BLaER1 treated with 17β-estradiol and CSF1 and Interleukin-3, amounts not matched to agents 10 nM and 100 nM (cell line): ENCODE results near the gene MTX1.
"Not testable (repeated sequence)": the region's sequence is repeated elsewhere in the genome, so short reads cannot be mapped to it uniquely, and the experiment has no call there.

ENCODE experiments used
- H3K27ac ChIP-seq, 11 experiments: shearing (Covaris generic); formaldehyde crosslinking; 2 replicates each; pipeline ENCODE4 v1.8.1; 2022
- H3K27me3 ChIP-seq, 11 experiments: shearing (Covaris generic); formaldehyde crosslinking; 2 replicates each; pipeline ENCODE4 v1.8.1; 2022
- H3K36me3 ChIP-seq, 11 experiments: shearing (Covaris generic); formaldehyde crosslinking; 2 replicates each; pipeline ENCODE4 v1.8.1; 2022
- H3K4me1 ChIP-seq, 10 experiments: shearing (Covaris generic); formaldehyde crosslinking; 2 replicates each; pipeline ENCODE4 v1.8.1; 2022
- H3K4me2 ChIP-seq, 11 experiments: shearing (Covaris generic); formaldehyde crosslinking; 2 replicates each; pipeline ENCODE4 v1.8.1; 2022
- H3K4me3 ChIP-seq, 10 experiments: shearing (Covaris generic); formaldehyde crosslinking; 2 replicates each; pipeline ENCODE4 v1.8.1; 2022
- H3K9ac ChIP-seq, 11 experiments: shearing (Covaris generic); formaldehyde crosslinking; 2 replicates each; pipeline ENCODE4 v1.8.1; 2022
- H3K9me3 ChIP-seq, 11 experiments: shearing (Covaris generic); formaldehyde crosslinking; replicated peaks in 1 of 11; 2 replicates each; pipeline ENCODE4 v1.8.1; 2022
- H4K20me1 ChIP-seq, 11 experiments: shearing (Covaris generic); formaldehyde crosslinking; 2 replicates each; pipeline ENCODE4 v1.8.1; 2022
- Cebpa-rat ChIP-seq, 11 experiments: shearing (Covaris generic); IDR thresholded peaks; 2 replicates each; pipeline ENCODE4 v1.8.1; 2022

The MTX1 gene

DNA sequence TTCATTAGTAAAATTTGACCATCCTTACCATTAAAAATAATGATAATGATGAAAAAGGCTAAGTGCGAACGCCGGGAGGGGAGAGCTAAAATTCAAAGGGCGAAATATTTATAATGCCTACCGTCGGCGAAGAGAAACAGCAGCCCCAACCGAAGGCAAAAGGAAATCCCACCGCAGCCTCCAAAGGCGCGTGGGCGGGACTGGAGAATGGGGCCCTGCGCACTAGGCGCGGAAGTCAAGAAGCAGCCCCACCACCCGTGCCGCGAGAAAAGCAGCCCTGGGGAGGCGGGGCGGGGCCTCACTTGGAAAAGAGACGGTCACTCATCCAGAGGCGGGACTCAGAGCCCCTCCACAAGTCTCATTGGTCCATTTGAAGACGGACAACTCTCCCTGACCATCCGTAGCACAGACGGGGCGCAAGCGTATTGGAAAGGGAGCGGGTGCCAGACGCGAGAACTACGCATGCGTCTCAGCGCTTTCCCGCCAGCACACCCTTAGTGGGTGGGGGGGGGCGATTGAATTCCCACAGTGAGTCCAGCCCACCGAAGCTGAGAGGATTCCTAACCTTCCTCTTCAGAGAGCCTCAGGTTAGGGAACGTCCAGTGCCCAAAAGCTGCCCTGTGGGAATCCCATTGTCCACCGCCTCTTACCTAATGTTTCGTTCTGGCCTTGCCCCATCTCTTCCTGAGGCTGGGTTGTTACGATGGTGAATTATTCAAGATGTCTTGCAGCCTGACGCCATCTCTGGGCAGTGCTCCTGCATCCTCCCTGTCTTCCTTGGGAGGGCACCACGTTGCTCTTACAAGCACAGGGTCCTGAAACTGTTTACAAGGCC lies 19.0 kb downstream of the MTX1 start:
- no peaks in the 10 kb centered on the region for H3K27me3 ChIP-seq
- H4K20me1 ChIP-seq = no peaks in the 10 kb centered on the region
- H3K36me3 ChIP-seq = no peaks in the 10 kb centered on the region; a peak in 1 of 22 replicates
- peak overlapping the region; percentile 82 to 96 (median 89) for H3K4me2 ChIP-seq
- H3K4me3 ChIP-seq = peak overlapping the region; percentile 60 to 80 (median 75)
- no peaks in the 10 kb centered on the region for H3K9me3 ChIP-seq
- peaks cover 44 to 51% (median 49%) of the 10 kb centered on the region in 10 experiments for H3K4me1 ChIP-seq
- TF ChIP-seq Cebpa-rat (IDR thresholded peaks at IDR 0.05) = no peak
- peak overlapping the region; percentile 54 to 97 (median 93); a peak in 21 of 22 replicates for H3K27ac ChIP-seq
- H3K9ac ChIP-seq = peak overlapping the region; percentile 77 to 94 (median 91)

DNA sequence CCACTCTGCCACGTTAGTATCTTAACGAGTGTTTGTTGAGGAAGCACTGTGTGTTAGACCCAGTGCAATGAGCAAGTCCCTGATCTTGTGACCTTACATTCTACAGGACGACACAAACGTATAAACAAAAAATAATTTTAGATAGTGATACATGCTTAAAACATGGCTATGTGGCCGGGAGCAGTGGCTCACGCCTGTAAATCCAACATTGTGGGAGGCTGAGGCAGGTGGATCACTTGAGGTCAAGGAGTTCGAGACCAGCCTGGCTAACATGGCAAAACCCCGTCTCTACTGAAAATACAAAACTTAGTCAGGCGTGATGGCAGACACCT lies 19.6 kb downstream of the MTX1 start:
- peak overlapping the region; percentile 22 to 80 (median 68) for H3K4me3 ChIP-seq

DNA sequence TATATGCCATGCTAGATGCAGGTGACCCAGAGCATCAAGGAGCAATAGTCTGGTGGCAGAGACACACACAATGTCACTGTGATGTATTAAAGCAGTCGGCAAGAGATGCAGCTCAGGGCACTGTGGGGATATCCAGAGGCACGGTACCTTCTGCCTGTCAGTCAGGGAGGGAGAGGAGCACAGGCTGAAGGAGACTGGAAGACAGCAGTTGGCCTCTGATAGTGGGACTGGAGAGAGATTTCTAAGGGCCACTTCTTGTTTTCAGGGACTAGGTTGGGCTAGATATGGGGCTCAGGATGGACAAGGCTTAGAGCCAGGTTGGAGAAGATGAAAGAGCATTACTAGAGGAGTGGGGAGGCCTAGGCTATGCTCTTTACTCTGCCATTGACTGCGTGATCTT lies 22.8 kb downstream of the MTX1 start:
- H3K4me2 ChIP-seq, H3K36me3 ChIP-seq, H3K27ac ChIP-seq, H3K27me3 ChIP-seq, H3K4me3 ChIP-seq, H4K20me1 ChIP-seq, H3K9ac ChIP-seq, H3K9me3 ChIP-seq: not testable (repeated sequence)
- peaks cover 11 to 22% (median 17%) of the 10 kb centered on the region in 10 experiments for H3K4me1 ChIP-seq

More for the DNA sequence above, 19.6 kb downstream of the MTX1 start:
- no peak for TF ChIP-seq Cebpa-rat (IDR thresholded peaks at IDR 0.05)
- Histone ChIP-seq H3K4me2 (peak overlapping the region; percentile 73 to 93 (median 83)), H3K9ac (peak overlapping the region; percentile 58 to 94 (median 91)), H3K27me3 (no peaks in the 10 kb centered on the region), H3K27ac (peak overlapping the region; percentile 48 to 97 (median 92); a peak in 21 of 22 replicates), H3K36me3 (no peaks in the 10 kb centered on the region; a peak in 1 of 22 replicates), H4K20me1 (no peaks in the 10 kb centered on the region), H3K4me1 (peaks cover 39 to 45% (median 43%) of the 10 kb centered on the region in 10 experiments), H3K9me3 (no peaks in the 10 kb centered on the region)

DNA sequence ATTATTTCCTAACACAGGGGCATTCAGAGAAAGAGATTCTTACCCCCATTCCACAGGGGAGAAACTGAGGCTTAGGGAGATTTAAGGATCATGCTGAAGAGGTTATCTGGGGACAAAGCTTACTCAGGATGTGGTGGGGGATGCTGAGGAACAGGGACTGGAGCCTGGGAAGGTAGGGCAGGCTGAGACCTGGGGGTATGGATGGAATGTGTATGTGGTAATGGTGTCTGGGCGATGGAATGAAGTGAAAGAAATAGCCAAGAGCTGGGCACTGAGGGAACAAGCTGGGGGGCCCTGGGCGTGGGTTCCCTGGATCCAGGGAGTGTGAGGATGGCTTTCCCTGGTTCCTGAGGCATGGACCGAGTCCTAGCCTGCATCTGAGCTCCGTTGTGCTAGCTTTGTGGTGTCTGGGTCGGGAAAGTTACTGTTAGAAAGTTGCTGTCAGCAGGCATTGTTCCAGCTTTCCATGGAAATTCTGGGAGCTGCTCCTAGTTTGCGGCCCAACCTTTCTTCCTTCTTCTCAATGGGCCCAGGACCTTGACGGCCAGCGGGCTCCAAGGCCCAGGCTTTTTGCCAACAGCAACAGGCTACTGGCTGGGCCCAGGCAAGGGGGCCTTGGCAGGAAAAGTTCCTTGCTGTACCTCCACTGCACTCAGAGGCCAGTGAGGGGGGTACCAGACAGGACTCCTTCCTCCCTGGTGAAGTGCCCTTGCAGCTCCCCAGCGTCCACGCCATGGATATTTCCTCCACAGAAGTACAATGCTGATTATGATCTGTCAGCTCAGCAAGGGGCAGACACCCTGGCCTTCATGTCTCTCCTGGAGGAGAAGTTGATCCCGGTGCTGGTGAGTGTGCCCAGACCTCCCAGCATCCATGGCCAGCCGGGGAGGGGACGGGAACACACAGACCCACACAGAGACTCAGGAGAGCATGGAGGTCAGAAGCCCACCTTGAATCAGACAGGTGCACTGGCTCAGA lies 23.8 kb downstream of the MTX1 start:
- Histone ChIP-seq H3K36me3 (peaks cover 11 to 20% (median 18%) of the 10 kb centered on the region in 11 experiments; a peak in 21 of 22 replicates), H3K4me1 (peaks cover 8 to 30% (median 24%) of the 10 kb centered on the region in 10 experiments)
- H3K9me3 ChIP-seq, H4K20me1 ChIP-seq, H3K9ac ChIP-seq, H3K4me2 ChIP-seq, H3K27me3 ChIP-seq, H3K27ac ChIP-seq, H3K4me3 ChIP-seq: not testable (repeated sequence)

DNA sequence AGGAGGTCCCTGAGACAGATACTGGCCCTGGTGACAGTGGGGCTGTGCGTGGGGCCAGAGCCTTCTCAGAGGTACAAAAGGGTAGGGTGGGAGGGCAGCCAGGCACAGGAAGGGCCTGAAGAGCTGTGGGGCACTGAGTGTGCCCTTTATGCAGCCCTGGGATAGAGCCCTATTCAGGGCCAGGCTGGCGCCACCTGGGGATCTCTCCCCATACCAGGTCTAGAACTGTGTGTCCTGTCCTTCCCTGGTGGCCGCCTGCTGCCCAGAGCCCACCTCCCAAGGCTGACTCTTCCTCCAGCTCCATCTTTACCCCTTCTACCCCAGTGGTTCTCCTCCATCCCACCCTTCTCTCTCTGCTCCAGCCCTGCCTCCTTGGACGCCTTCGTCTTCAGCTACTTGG lies 25.0 kb downstream of the MTX1 start:
- peaks cover 16 to 31% (median 26%) of the 10 kb centered on the region in 11 experiments; a peak in 21 of 22 replicates for H3K36me3 ChIP-seq
- H3K27me3 ChIP-seq, H3K27ac ChIP-seq, H3K4me2 ChIP-seq, H4K20me1 ChIP-seq, H3K9me3 ChIP-seq, H3K9ac ChIP-seq, H3K4me3 ChIP-seq: not testable (repeated sequence)
- peaks cover 0 to 30% (median 18%) of the 10 kb centered on the region in 10 experiments; a peak in 16 of 20 replicates for H3K4me1 ChIP-seq

DNA sequence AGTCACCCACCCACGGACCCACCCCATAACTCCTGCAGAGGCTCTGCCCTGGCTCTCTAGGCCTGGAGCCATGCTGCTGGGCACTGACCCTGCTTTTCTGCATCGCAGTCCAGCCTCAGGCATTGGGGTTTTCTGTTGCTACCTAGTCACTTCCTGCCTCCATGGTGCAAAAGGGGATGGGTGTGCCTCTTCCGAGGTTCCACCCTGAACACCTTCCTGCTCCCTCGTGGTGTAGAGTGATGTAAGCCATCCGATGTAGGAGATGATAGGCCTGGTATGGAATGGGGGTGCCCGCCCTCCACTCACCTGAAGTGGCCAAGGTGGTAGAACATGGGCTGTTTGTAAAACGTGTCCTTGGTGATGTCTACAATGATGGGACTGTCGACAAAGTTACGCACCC lies 26.9 kb downstream of the MTX1 start:
- H3K27me3 ChIP-seq = not testable (repeated sequence)

DNA sequence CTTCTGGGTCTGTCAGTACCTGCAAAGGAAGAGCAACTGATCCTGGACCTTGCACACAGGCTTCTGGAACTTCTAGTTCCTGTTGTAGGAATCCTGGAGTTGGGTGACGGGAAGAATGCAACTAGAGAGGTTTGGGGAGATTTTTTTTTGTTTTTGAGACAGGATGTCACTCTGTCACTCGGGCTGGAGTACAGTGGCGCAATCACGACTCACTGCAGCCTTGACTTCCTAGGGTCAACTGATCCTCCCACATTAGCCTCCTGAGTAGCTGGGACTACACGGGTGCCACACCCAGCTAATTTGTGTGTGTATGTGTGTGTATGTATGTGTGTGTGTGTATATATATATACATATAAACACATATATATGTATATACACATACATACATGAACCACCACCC lies 28.0 kb downstream of the MTX1 start:
- Histone ChIP-seq H3K27ac (peak overlapping the region in 6 of 11 experiments; percentile 4 to 77 (median 58); a peak in 10 of 22 replicates), H3K4me3 (peak overlapping the region in 2 of 10 experiments; percentile 29 to 46; a peak in 4 of 20 replicates), H3K4me1 (peaks cover 11 to 49% (median 31%) of the 10 kb centered on the region in 10 experiments), H3K9me3 (no peaks in the 10 kb centered on the region), H3K27me3 (no peaks in the 10 kb centered on the region), H3K36me3 (peaks cover 24 to 44% (median 39%) of the 10 kb centered on the region in 11 experiments; a peak in 21 of 22 replicates), H3K4me2 (peak overlapping the region in 7 of 11 experiments; percentile 42 to 87 (median 53); a peak in 13 of 22 replicates), H3K9ac (peak overlapping the region in 7 of 11 experiments; percentile 4 to 62 (median 48); a peak in 7 of 22 replicates), H4K20me1 (no peaks in the 10 kb centered on the region)
- TF ChIP-seq Cebpa-rat (IDR thresholded peaks at IDR 0.05) = peak in 2 of 11 experiments; percentile 26 to 41; a peak in 2 of 22 replicates

More for the DNA sequence above, 26.9 kb downstream of the MTX1 start:
- peak overlapping the region in 3 of 11 experiments; percentile 65 to 77 (median 71); a peak in 4 of 22 replicates for H3K27ac ChIP-seq
- not testable (repeated sequence) for H4K20me1 ChIP-seq, H3K9me3 ChIP-seq, H3K4me3 ChIP-seq
- peak overlapping the region in 1 of 11 experiments; percentile 62; a peak in 1 of 22 replicates for H3K9ac ChIP-seq
- H3K4me2 ChIP-seq = peak overlapping the region in 3 of 11 experiments; percentile 45 to 87 (median 85); a peak in 5 of 22 replicates
- peaks cover 24 to 44% (median 39%) of the 10 kb centered on the region in 11 experiments; a peak in 21 of 22 replicates for H3K36me3 ChIP-seq
- peaks cover 2 to 44% (median 22%) of the 10 kb centered on the region in 10 experiments for H3K4me1 ChIP-seq

DNA sequence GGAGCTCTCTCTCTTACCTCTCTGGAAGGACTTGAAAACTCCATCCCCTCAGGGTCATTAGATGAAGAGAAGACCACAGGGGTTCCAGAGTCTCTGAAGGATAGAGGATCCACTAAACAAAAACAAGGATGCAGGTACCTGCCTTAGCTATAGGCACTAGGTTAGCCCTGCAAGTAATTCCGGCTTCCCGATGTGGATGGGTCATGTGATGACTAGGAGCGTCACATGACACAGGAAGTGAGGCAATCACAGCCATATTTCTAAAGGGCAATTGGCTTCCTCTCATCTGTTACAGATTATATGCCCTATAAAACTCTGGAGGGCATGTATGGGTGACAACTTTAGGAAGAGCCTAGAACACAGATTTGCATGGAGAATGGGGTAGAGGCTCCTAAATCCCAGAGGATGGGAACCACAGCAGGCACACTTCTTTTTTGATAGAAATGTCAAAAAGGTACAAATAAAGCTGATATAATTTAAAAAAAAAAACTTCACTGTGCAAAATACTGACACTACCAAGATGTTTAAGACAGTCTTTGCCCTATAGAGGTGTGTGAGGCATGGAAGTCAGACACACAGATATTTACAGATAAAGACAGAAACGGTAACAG lies 32.7 kb downstream of the MTX1 start:
- TF ChIP-seq Cebpa-rat (IDR thresholded peaks at IDR 0.05) = peak in 2 of 11 experiments; percentile 29 to 54; a peak in 1 of 22 replicates
- Histone ChIP-seq H3K27me3 (no peaks in the 10 kb centered on the region), H3K36me3 (peaks cover 17 to 36% (median 32%) of the 10 kb centered on the region in 11 experiments; a peak in 21 of 22 replicates), H3K4me2 (peak overlapping the region; percentile 79 to 98 (median 92)), H3K4me1 (peaks cover 43 to 74% (median 60%) of the 10 kb centered on the region in 10 experiments), H3K9ac (peak overlapping the region; percentile 44 to 78 (median 72); a peak in 20 of 22 replicates), H3K4me3 (peak overlapping the region; percentile 52 to 73 (median 60)), H3K27ac (peak overlapping the region in 10 of 11 experiments; percentile 3 to 77 (median 58); a peak in 18 of 22 replicates), H4K20me1 (no peaks in the 10 kb centered on the region), H3K9me3 (no peaks in the 10 kb centered on the region)
